GM12865 (cell line): Measurements from ENCODE around the gene AIFM3.
"Not testable (repeated sequence)": the region's sequence is repeated elsewhere in the genome, so short reads cannot be mapped to it uniquely, and the experiment has no call there.

Source experiments
- DNase-seq: peaks from one replicate; pipeline ENCODE4 v3.0.0; 2010; ENCODE audit warnings: low read depth
- H3K4me3 ChIP-seq: 2 replicates; pipeline ENCODE4 v1.5.1; 2011; ENCODE audit warnings: mild to moderate bottlenecking, low read depth, low read length, control low read depth
- TF ChIP-seq, protein P1 (sequence below): IDR thresholded peaks from 2 replicates; pipeline ENCODE4 v1.5.1; 2011; ENCODE audit warnings: low read length, control low read depth, low read depth, inconsistent platforms; ENCODE audit not compliant: insufficient read depth; ENCODE audit errors: missing control alignments

AIFM3 gene

DNA sequence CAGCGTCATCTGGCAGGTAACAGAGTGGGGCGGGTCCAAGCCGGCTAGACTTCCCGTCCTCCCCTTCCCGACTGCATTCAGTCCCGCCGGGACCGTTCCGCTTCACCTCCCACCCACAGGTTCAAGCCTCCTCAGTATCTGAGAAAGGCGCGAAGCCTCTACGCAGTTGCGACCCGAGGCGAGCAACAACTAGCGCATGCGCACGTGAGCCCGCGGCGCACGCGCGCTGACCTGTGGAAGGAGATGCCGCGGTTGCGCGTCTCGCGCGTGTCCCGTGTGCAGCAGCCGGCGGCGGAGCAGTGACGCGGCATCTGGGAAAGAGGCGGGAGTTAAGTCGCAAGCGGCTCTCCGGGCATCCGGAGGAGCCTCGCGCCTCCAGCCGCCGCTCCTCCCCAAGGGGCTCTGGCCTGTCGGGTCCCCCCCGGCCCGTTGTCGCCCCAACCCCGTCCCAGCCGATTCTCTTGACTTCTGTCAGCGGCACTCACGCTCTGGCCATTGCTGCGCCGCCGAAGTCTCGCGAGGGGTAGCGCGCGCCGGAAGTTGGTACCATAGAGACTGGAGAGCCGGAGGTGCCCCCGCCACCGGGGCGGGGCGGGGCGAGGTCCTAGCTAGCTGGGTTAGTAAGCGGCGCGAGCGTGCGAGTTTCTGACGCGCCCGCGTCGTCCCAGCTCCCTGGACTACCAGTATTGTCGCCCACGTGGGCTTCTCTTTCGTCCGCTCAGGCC lies 34.7 kb downstream of the AIFM3 start, which contains the start of gene THAP7:
Gene THAP7, minus strand, starts transcription at position 518 of the 725 bp plus-strand sequence. Its CDS starts 207 bp downstream, at position 311.
- DNase-seq: peak; percentile 98
- peak within 1 kb of the TSS; percentile 99 for H3K4me3 ChIP-seq
- TF ChIP-seq, protein P1, sequence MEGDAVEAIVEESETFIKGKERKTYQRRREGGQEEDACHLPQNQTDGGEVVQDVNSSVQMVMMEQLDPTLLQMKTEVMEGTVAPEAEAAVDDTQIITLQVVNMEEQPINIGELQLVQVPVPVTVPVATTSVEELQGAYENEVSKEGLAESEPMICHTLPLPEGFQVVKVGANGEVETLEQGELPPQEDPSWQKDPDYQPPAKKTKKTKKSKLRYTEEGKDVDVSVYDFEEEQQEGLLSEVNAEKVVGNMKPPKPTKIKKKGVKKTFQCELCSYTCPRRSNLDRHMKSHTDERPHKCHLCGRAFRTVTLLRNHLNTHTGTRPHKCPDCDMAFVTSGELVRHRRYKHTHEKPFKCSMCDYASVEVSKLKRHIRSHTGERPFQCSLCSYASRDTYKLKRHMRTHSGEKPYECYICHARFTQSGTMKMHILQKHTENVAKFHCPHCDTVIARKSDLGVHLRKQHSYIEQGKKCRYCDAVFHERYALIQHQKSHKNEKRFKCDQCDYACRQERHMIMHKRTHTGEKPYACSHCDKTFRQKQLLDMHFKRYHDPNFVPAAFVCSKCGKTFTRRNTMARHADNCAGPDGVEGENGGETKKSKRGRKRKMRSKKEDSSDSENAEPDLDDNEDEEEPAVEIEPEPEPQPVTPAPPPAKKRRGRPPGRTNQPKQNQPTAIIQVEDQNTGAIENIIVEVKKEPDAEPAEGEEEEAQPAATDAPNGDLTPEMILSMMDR: no peak

DNA sequence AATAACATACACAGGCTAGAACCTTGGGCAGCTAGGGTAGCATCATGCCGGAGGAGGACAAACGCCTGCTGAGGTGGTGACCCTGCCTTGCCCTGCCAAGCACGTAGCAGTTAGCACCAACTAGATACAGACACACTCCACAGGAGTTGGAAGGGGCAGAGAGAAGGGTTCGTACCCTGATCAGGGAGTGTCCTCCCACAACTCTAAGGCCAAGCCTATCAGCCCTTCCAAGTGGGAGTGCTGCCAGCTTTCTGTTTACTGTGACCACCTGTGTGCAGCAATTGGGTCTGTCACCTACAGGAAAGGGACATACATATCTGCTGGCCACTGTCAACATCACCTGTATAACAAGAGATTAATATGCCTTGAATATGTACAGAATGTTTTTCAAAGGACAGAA lies 36.7 kb downstream of the AIFM3 start:
- H3K4me3 ChIP-seq: peak overlapping the region; percentile 99
- DNase-seq: no peak

DNA sequence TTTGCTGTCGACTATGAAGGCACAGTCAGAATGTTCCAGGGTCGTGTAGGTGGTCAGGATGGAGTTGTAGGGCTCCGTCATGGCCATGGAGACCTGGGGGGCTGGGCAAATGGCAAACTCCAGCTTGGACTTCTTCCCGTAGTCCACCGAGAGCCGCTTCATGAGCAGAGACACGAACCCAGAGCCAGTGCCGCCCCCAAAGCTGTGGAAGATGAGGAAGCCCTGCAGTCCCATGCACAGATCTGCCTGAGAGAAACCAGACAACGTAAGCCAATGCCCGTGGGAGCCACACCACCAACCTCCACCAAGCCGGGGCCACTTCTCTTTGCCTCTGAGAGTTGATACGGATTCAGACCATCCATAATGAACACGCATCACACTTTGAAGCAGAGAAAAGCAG lies 42.2 kb downstream of the AIFM3 start:
- DNase-seq, H3K4me3 ChIP-seq: not testable (repeated sequence)

More for the DNA sequence above, 36.7 kb downstream of the AIFM3 start:
- TF ChIP-seq, protein P1: no peak

DNA sequence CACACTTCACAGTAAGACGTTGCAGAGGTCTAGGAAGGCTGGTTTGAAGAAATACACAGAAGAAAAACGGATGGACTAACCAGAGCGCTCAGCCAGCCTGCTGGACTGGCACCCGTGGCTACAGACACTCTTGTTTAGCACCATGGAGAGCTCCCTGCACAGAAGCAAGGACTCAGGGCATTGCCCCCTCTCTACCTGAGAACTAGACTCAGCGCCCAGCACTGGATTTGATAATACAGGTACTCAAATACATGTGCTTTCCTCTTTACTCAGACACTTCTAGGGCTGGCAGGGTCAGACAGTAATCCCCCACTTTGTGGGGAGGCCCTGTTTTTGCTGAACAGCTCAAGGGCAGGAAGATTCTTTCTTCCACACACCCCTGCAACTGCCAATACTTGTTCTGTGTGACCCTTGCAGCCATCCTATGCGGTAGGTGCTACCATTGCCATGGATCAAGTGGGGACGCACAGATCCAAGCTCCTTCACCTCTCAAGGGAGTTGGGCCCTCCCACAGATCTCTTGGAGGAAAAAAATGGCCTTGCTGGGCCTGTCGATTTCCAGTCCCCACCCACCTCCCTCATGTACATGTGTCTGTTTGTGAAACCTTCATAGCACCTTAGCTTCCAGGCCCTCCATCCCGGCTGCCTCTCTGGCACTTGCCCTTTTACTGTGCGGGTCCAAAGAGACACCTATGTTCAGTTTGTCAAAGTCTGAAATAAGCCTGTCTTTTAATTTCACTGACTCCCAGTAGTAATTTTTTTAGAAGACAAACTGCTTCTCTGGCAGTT lies 42.8 kb downstream of the AIFM3 start:
- TF ChIP-seq, protein P1: no peak

DNA sequence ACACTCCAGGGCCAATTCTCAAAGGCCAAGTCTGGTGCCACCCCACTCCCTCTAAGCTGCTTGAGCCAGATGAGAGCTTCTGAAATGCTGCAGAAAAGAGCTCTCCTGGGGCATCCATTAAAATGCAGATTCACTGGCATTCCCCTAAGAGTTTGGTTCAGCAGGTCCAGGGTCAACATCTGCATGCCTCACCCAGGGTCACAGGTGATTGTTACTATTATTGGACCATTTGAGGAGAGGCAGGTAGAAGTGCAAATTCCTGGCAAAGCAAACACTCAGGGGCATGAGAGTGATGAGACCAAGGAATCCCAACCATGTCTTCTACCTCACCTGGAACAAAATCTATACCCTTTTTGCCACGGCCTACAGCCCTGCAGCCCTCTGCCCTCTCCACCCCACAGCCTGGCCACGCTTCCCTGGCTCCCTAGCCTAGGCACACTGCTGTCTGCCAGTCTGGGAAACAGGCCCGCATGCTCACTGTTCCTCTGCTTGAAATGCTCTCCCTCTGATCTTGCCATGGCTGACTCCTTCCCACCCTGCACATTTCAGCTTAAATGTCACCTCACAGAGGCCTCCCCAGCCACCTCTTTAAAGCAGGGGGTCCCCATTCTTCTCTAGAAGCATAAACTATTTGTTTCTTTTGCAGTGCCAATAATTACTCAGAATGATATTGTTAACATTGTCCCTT lies 43.5 kb downstream of the AIFM3 start:
- TF ChIP-seq, protein P1: no peak
- H3K4me3 ChIP-seq: no peak overlapping the region
- no peak for DNase-seq

More for the DNA sequence above, 42.8 kb downstream of the AIFM3 start:
- no peak overlapping the region for H3K4me3 ChIP-seq
- DNase-seq: peak; percentile 59

DNA sequence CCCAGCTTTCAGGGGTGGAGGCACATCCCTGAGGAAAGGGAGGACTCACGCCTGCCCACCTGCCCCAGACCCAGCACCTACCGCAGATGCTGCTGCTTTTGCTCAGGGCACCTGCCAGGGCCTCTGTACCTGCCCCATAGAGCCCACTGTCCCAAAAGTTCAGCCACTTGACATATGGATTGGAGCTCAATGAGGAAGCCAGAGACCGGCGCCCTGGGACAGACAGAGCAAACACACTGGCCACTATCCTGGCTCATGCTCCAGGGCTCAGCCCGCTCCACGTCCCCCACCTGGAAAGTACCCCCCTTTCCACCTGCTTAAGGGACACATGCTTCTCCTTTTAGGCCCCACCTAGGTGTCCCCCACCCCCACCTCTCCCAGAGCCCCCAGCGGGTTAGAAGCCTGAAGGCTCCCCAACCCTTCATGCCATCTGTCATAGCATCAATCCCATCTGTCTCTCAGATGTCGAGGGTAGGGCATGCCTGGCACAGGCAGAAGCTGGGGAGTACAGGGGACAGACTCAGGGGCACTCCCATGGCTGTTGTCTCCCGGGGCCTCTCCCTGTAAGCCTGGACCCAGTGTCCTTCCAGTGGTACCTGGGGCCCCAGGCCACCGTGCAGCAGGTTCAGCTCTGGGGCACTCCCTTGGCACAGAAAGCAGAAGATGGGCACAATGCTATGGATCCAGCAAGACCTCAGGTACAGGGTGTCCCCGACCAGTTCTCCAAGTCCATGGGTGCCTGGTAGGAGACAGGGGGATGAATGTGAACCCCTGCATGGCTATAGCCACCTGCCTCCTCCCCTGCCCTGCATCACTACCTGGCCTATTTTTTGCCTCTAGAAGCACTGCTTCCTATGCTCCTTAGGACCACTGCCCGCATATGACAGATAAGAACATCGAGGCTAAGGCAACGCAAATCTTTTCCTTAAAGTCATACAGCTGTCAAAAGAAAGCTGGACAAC lies 45.7 kb downstream of the AIFM3 start:
- TF ChIP-seq, protein P1: no peak
- DNase-seq: no peak
- H3K4me3 ChIP-seq: no peak overlapping the region
